Subcutaneous adipose tissue (tissue), 4 donors: ENCODE measurements around the gene CPLX4. TPM values are rescaled to one million over a fixed set of nuclear protein-coding genes. Genes with fewer than 3 reads are reported as not detected.

Source experiments
- CTCF ChIP-seq: fragments of 450-650 bp; IDR thresholded peaks from one replicate; pipeline ENCODE4 v1.5.1; 2016; ENCODE audit warnings: low read depth, mild to moderate bottlenecking, control low read depth, antibody characterized with exemption, moderate library complexity
- total RNA-seq, 4 donors: library from RNA; depleted of rRNA; stranded (reverse); fragments of >200 nt; gene quantifications; one replicate each; pipeline ENCODE4 v1.1.0, GENCODE V29; 2016

CPLX4 gene
- total RNA-seq, 4 donors from 2014 or later = not detected

DNA sequence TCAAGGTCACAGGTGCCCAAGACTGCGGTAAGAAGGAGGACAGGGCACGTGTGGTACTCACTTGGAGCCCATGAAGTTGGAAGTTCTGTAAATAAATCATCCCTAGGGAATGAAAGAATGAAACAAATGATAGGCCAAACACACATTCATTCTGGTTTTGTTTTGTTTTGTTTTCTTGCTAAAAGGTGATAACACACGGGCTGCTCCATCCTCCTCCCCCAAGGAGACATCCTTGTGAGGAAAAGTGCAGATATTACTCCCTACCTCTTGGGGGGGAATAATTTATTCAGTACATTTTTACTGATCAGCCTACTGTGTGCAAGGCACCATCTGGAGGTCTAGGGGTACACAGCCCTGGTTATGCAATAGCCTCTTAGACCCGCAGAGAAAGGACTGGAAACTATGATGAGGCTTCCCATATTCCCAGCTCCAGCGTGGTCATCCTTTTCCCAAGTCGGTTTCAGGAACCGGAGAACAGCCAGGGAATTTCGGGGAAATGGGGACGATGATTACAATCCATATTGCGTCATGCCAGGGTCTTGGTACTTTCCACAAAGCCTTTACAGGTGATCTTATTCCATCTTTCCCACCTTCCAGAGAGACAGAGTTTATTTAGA is 51.5 kb downstream of the CPLX4 start:
- TF ChIP-seq CTCF = no peak

- TF ChIP-seq CTCF = no peak
These were observed 52.0 kb downstream of the CPLX4 start for GRCh38 chr18:59266459-59266858.

DNA sequence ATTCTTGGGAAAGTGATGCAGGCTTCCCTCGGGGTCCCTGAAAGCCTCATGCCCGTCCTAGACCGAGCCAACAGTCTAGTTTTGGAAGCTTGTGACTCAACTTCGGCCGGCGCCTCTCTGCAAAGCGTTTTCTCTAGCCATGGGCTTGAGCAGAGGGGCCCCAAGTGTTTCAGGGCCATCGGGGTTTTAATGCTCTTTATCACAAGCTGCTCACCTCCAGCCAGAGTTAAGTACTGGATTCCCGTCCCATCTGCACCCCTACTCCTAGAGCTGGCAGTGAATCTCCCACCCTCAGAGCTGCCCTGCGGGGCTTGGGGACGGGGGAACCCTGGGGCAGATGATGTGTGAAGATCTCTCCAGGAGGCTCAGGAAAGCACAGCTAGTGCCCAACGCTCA is 52.5 kb downstream of the CPLX4 start:
- TF ChIP-seq CTCF = no peak

- TF ChIP-seq CTCF = no peak
These were observed 53.0 kb downstream of the CPLX4 start for GRCh38 chr18:59265246-59265973.

GRCh38 chr18:59264651-59265245 is 53.7 kb downstream of the CPLX4 start:
- no peak for TF ChIP-seq CTCF

DNA sequence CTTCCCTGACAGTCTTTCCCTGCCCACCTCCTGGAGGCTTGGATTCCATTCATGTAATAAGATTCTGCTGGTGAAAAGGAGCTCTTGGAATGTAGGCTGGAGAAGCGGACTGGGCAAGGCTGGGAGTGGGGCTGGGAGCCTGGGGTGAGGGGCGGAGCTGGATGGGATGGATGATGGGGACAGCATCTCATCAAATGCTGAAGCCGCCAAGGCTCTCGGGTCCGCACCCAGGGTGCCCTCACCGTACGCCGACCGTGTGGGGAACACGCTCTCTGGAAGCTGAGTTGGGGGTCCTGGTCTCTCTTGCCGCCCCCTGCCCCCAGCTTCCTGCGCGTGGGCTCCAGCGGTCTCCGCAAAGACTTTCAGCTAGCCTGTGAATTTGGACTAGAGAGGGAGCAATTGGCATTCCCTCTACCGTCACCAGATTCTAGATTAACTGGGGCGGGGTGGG is 54.3 kb downstream of the CPLX4 start:
- no peak for TF ChIP-seq CTCF

- TF ChIP-seq CTCF = no peak
These were observed 54.8 kb downstream of the CPLX4 start for GRCh38 chr18:59263661-59264060.
